ENCODE measurements around the gene GAB2.

Gene GAB2

DNA sequence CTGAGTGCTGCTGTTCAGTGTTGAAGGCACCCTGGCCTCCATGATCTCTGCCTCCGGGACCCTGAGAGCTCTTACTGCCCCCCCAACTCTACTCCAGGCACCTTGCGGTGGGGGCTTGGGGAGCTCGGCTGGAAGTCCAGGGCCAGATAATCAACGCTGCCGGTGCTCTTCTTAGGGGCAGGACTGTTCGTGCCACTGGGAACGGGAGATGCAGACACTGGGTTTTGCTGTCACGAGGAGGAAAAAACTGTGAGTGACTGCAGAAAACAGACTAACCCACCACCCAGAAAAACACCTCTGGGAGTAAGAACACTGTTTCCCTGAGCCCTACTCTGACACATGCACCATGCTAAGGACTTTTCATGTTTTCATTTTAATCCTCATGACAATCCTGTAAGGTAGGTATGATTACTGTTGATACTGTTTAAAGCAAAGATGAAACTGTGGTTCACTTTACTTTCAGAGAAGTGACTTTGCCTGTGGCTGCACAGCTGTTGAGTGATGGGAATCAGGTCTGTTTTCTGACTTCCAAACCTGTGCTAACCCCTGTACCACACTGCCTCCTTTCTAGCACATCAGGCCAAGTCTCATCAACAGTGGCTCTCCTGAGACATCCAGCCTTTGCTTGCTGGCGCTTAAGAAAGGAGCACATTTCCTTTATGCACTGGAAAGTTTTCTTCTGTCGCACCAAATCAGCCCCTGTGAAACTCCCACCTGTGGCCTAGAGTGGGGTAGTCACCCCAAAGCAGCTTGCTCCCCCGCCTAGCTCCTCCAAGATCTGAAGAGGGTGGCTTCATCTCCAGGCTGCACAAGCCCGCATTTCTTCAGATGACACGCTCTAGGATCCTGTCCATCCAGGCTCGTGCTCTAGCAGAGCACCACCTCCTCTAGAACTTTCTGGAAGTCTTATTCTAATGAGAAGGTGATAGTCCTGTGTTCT, 197.1 kb downstream of the GAB2 start:
- no peak for DNase-seq (ENCODE audit: low read depth)

GRCh38 chr11:78219493-78220217, 198.0 kb downstream of the GAB2 start:
- DNase-seq (ENCODE audit: low read depth) = no peak

DNA sequence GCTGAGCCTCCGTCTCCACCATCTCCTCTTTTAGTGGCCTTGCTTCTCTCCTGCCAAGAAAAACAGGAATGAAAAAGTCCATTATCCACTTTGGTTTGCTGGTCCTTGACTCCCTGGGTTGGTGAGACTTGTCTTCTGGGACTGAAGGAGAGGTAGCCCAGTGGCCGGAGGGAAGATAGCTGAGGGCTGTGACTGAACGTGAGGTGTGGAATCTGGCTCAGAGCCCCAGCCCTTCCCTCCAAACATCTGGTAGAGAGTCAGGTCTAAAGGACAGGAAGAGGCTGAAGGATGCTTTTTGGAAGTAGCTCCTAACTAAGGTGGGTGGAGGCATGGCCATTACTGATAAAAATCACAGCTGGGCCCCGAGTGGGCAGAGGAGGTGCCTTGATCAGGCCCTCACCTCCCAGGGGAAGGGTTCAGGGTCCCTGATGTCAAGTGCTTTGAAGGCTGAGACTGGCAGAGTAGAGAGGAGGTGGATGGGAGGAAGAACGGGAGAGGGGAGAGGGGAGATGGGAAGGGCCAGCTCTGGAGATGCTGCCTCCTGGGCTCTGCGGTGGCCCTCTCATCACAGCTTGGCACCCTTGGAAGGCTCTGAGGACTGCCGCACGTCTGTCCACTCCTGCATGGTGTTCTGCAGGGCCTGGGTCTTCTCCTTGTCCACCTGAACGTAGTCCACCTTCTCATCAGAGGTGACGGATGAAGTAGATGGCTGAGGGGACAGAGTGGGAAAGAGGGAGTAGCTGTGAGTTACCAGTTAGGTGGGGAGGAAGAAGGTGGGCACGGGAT, 198.7 kb downstream of the GAB2 start:
- no peak for DNase-seq (ENCODE audit: low read depth)

DNA sequence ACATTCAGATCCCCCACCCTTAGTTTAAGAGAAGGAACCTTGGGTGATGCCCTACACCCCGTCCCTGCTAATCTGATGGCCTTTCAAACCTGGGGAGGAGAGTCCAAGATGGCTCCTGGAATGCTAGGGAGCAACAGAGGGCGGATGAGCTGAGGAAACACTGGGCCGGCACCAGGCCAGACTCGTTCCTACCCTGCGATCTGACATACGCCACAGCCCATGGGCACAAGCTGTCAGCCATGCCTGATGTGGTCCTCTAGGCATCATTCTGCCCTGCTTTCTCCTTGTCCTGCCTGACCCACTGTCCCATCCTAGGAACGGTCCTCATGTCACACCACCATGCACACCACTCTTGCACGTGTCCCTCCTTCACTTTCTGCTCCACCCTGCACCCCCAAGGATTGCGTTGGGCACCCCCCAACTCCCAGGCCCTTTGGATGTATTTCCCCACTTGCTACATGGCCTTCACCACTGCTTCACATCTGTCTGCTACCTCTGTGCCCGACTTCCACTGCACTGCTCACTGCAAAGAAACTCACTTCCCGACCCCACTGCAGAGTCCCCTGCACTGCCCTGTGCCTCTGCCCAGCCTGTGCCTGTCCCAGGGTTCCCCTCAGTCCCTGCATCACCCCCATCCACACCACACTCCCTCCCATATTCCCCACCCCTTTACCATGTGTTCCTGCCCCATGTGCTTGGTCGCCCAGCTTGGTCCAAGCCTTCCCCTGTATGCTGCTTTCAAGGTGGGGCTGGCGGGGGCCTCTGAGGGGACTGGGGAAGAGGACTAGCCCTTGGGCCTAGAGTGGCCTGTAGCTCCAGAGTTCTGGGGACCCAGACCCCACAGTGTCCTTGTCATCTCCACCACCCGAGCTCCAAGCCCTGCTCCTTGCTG, 199.7 kb downstream of the GAB2 start:
- DNase-seq (ENCODE audit: low read depth) = no peak

- DNase-seq (ENCODE audit: low read depth) = no peak
These were observed 200.9 kb downstream of the GAB2 start for GRCh38 chr11:78216571-78217287.

GRCh38 chr11:78216021-78216420, 201.6 kb downstream of the GAB2 start:
- no peak for DNase-seq (ENCODE audit: low read depth)

DNA sequence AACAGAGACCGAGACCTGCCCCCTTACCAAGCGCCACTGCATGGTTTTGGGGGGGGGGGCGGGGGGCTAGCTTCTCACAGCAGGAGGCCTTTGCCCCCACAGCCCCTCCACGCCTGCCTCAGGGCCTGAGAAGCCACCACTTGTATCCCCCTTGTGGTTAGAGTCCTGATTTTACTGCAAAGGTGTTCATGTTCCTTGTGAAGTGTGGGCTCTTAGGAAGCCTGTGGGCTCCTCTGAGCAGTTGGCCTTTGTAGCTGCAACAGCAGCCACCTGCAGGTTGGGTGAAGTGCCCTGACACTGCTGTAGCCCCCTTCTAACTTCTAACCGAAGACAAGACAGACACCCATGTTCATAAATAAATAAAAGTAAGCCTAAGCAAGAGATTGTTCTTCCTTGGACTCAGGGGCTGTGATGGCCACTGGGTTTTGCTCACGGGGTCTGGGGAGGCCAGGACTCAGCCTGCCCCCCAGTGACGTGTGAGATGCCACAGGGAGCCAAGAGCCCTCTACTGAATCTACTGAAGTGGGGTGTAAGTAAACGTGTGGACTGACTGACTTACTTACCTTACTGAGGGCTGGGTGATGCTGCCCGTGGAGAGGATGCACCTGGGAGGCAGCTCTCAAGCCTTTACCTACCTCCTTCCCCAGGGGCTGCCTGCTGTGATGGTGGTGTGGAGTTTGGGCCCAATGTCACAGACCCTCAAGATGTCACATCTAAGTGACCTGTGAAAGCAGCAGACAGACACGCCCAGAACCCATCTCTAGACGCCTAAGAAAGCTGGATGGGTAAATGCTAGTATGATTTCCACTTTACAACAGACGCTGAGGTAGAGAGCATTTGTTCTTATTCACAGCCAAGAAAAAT, 203.1 kb downstream of the GAB2 start:
- DNase-seq (ENCODE audit: low read depth) = no peak

- DNase-seq (ENCODE audit: low read depth) = no peak
These were observed 203.9 kb downstream of the GAB2 start for GRCh38 chr11:78213526-78214330.

GRCh38 chr11:78212586-78213371, 204.8 kb downstream of the GAB2 start:
- DNase-seq (ENCODE audit: low read depth) = no peak

- no peak for DNase-seq (ENCODE audit: low read depth)
These were observed 206.1 kb downstream of the GAB2 start for GRCh38 chr11:78211565-78211964.

DNA sequence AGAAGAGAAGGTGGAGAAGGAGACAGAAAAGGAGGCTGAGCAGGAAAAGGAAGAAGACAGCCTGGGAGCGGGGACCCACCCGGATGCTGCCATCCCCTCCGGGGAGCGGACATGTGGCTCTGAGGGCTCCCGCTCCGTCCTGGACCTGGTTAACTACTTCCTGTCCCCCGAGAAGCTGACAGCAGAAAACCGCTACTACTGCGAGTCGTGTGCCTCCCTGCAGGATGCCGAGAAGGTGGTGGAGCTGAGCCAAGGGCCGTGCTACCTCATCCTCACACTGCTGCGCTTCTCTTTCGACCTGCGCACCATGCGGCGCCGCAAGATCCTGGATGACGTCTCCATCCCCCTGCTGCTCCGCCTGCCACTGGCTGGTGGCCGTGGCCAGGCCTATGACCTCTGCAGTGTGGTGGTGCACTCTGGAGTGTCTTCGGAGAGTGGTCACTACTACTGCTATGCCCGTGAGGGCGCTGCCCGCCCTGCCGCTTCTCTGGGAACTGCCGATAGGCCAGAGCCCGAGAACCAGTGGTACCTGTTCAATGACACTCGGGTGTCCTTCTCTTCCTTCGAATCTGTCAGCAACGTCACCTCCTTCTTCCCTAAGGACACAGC, 207.5 kb downstream of the GAB2 start:
- DNase-seq (ENCODE audit: low read depth) = no peak

DNA sequence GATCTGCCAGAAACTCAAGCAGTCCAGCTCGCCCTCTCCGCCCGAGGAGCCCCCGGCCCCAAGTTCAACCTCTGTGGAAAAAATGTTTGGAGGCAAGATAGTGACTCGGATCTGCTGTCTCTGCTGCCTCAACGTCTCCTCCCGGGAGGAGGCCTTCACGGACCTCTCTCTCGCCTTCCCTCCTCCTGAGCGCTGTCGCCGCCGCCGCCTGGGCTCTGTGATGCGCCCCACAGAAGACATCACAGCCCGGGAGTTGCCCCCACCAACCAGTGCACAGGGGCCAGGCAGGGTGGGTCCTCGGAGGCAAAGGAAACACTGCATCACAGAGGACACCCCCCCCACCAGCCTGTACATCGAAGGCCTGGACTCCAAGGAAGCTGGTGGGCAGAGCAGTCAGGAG, 208.1 kb downstream of the GAB2 start:
- DNase-seq (ENCODE audit: low read depth) = no peak

DNA sequence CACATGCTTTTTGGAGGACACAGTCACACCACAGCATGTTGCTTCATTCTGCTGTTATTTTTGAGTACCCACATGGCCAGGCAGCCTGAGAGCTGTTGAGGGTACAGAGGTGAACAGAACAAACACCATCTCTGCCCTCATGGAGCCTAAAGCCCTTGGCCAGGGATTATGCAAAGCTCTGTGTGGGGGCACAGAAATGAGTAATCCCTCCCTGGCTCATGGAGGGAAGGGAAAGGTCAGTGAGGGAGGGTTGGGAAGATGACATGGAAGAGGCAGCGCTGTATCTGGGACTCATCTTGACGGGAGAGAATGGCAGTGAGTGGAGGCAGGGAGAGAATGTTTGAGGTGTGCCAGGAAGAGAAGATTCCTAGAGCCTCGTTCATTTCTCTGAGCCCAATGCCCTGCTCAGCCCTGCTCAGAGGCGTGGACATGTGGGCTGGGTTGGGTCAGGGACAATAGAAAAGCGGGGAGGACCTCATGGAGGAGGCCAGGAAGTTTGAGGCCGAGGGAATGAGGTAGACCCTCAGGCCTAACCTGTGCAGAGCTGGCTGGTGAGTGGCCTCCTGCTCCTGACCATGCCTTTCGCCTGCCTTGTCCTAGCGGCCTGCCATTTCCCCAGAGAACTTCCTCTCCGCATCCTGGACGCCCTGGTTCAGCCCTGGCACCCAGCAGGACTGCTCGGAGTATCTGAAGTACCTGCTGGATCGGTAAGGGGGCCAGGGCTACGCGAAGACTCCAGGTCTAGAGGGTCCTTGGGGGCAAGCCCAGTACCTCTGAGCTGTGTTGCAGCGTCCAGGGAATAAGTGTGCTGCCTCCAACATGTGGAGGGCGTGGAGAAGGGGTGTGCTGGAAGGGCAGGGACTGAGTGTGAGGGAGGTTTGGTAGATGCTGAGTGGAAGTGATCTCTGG, 209.1 kb downstream of the GAB2 start:
- no peak for DNase-seq (ENCODE audit: low read depth)

GRCh38 chr11:78207532-78208256, 209.9 kb downstream of the GAB2 start:
- no peak for DNase-seq (ENCODE audit: low read depth)

DNA sequence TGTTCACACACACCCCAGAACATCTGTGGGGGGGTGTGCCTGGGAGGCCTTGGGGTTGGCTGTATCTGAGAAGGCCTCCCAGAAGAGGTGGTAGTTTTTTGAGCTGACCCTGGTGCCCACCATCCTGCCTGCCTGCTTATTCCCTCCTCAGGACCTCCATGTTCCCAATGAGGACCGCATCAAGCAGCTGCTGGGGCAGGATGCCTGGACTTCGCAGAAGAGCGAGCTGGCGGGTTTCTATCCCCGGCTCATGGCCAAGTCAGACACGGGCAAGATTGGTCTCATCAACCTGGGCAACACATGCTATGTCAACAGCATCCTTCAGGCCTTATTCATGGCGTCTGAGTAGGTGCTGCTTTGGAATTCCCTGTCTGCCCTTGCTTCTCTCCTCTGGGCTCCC, 211.9 kb downstream of the GAB2 start:
- DNase-seq (ENCODE audit: low read depth) = no peak

DNA sequence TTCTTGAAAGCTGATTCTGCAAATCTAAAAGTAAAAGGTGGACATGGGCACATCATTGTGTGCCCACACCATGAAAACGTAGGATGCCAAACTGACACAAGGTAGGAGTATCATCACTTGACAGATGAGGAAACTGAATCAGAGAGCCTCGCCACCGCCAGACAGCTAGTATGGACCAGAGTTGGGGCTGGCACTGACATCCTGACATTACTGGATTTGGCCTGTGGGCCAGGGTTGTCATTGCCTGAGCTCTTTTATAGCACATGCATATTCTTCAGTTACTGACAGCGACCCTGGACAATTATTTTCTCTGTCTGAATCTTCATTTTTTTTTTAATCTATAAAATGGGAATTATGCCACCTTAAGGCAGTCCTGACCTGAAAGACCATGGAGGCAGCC, 212.4 kb downstream of the GAB2 start:
- DNase-seq (ENCODE audit: low read depth) = no peak

Measured in stimulated activated CD8-positive, alpha-beta memory T cell treated with anti-CD3 and anti-CD28 coated beads, Interleukin-15, amount 100 ng/mL, for 1 hour (primary cell).